ENCODE results near the gene SORL1. TPM values are rescaled to one million over a fixed set of nuclear protein-coding genes. Genes with fewer than 3 reads are reported as not detected.
"Not testable (repeated sequence)": the region's sequence is repeated elsewhere in the genome, so short reads cannot be mapped to it uniquely, and the experiment has no call there.

Gene SORL1
- 7.4 TPM for polyA plus RNA-seq (2012; ENCODE audit: insufficient read depth, insufficient read length)

DNA sequence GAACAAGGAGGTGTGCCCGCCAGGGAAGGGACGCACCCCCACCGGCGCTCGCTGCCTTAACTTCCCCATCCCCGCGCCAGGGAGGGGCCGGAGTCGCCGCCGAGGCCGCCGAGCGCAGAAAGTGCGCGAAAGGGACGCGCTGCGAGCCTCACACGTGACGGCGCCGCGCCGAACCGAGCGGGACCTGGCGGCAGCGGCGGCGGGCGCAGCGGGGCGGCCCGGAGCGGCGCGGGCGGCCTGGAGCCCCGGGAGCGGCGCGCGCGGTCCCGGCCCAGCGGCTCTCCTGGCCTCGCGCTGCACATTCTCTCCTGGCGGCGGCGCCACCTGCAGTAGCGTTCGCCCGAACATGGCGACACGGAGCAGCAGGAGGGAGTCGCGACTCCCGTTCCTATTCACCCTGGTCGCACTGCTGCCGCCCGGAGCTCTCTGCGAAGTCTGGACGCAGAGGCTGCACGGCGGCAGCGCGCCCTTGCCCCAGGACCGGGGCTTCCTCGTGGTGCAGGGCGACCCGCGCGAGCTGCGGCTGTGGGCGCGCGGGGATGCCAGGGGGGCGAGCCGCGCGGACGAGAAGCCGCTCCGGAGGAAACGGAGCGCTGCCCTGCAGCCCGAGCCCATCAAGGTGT lies at the start of gene SORL1:
Gene SORL1 (plus strand): TSS at position 329 of the 623 bp plus-strand sequence. CDS start 18 bp downstream, at position 347.
- DNase-seq (ENCODE audit: low read depth, low spot score) = peak; percentile 42
- peak within 1 kb of the TSS; percentile 69 for H3K4me3 ChIP-seq (ENCODE audit: low read length)

DNA sequence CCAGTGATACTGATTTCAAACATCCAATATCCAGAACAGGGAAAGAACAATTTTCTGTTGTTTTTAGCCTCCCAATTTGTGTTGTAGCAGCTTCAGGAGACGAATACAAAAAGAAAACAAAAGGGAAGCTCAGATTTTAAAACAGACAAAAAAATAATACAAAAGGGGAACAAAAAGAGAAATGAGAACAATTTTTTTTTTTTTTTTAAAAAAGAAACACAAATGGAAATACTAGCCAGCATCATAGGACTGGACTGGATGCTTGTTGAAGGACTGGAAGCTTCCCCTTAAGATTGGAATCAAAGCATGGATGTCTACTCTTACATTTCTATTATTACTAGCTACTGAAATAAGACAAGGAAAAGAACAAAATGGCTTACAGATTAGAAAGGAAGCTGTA lies 46.5 kb upstream of the SORL1 start:
- no peak for DNase-seq (ENCODE audit: low read depth, low spot score)
- H3K4me3 ChIP-seq (ENCODE audit: low read length) = no peak overlapping the region

GRCh38 chr11:121406291-121406690 lies 45.8 kb upstream of the SORL1 start:
- DNase-seq (ENCODE audit: low read depth, low spot score) = no peak
- no peak overlapping the region for H3K4me3 ChIP-seq (ENCODE audit: low read length)

GRCh38 chr11:121408830-121409229 lies 43.3 kb upstream of the SORL1 start:
- no peak for DNase-seq (ENCODE audit: low read depth, low spot score)

DNA sequence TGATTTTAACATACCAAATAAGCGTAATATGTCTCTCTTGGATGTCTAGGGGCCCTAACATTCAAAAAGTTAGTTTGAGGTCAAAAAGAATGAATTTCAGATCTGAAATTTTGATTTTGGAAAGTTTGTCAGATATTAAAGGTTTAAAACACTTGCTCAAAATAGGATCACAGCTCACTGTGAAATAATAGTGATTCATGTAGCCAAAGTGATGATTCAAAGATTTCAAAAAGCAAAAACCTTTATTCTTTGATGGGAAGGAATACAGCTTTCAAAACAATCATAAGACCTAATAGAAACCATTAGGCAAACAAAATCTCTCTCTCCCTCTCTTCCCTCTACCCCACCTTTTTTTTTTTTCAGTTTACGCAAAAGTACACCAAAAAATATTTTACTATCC lies 42.1 kb upstream of the SORL1 start:
- not testable (repeated sequence) for DNase-seq (ENCODE audit: low read depth, low spot score)

More at GRCh38 chr11:121408830-121409229, 43.3 kb upstream of the SORL1 start:
- no peak overlapping the region for H3K4me3 ChIP-seq (ENCODE audit: low read length)

DNA sequence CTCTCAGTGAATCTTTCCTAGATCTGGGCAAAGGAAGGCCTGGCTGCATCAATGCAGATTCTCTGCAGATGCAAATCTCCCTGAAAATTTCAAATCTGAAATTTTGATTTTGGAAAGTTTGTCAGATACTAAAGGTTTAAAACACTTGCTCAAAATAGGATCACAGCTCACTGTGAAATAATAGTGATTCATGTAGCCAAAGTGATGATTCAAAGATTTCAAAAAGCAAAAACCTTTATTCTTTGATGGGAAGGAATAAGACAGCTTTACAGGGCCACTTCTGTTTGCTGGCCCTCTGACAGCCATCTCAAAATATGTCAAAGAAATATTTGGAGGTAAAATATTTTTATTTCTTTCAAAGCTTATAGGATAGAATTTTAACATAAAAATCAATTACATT lies 40.8 kb upstream of the SORL1 start:
- not testable (repeated sequence) for DNase-seq (ENCODE audit: low read depth, low spot score); H3K4me3 ChIP-seq (ENCODE audit: low read length)

More for the DNA sequence above, 42.1 kb upstream of the SORL1 start:
- not testable (repeated sequence) for H3K4me3 ChIP-seq (ENCODE audit: low read length)

DNA sequence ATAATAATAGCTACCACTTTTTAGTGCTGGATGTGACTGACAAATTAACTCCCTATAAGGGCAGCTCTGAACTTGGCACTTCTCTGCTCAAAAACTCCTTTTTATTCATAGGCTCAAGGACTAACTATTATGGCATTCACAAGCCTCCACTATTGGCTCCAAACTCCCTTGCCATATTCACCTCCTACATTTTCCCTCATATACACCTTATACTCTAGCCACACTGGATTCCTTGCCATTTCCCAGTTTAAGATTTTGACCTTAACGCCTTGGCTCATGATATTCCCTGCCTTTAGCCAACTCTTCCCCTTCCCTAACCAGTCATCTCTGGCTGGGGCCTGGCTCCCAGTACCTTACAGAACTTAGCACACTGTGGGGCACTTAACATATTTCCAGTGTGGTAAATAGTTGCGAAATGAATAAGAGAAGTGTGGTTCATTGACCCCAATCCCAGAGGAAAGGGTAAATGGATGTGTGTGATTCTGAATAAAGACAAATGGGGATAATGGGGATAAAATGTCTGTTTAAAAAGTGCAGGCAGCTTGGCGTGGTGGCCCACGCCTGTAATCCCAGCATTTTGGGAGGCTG lies 40.0 kb upstream of the SORL1 start:
- no peak for DNase-seq (ENCODE audit: low read depth, low spot score)
- H3K4me3 ChIP-seq (ENCODE audit: low read length) = no peak overlapping the region

DNA sequence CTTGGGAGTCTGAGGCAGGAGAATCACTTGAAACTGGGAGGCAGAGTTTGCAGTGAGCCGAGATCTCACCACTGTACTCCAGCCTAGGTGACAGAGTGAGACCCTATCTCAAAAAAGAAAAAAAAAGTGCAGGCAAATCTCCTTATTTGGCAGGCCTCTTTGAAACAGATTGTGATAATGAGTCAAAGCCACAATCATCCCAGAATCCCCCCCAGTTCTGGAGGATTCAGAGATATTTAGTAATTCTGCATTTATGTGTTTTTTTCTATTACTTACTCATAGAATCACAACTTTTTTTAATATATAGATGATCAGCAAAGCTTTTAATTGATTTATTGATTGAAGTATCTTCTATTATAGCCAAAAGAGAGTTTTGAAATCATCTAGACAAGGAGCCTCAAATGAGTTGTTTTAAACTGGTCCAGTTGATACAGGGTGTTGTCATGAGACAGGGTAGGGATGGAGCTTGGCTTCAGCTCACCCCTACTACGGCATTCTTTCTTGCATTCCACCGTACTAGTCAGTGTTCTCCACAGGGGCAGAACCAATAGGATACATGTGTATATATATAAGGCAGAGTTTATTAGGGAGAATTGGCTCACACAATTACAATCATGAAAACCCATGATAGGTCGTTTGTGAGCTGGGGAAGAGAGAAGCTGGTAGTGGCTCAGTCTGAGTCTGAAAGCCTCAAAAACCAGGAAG lies 39.3 kb upstream of the SORL1 start:
- no peak for DNase-seq (ENCODE audit: low read depth, low spot score)
- H3K4me3 ChIP-seq (ENCODE audit: low read length) = no peak overlapping the region

- H3K4me3 ChIP-seq (ENCODE audit: low read length) = no peak overlapping the region
- DNase-seq (ENCODE audit: low read depth, low spot score) = no peak
These were observed 37.8 kb upstream of the SORL1 start for GRCh38 chr11:121414141-121414913.

DNA sequence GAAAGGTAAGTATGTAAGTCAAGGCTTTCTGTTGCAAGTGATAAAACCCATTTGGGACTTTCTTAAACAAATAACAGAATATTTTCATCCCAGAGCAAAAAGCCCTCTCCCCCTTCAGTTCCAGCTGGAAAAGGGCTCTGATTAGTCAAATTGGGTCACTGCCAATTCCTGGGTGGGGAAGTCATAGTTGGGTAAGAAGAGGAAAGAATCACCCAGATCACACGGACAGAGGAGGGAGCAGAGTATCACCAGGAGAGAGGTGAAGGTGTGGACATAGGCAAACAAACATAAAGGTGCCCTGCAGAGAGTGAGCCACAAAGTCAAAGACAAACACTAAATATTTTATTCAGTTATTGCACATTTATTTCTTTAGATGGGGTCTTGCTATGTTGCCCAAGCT lies 36.3 kb upstream of the SORL1 start:
- no peak for DNase-seq (ENCODE audit: low read depth, low spot score)
- H3K4me3 ChIP-seq (ENCODE audit: low read length) = no peak overlapping the region

GRCh38 chr11:121417055-121417551 lies 35.0 kb upstream of the SORL1 start:
- no peak overlapping the region for H3K4me3 ChIP-seq (ENCODE audit: low read length)
- peak; percentile 89 for DNase-seq (ENCODE audit: low read depth, low spot score)

DNA sequence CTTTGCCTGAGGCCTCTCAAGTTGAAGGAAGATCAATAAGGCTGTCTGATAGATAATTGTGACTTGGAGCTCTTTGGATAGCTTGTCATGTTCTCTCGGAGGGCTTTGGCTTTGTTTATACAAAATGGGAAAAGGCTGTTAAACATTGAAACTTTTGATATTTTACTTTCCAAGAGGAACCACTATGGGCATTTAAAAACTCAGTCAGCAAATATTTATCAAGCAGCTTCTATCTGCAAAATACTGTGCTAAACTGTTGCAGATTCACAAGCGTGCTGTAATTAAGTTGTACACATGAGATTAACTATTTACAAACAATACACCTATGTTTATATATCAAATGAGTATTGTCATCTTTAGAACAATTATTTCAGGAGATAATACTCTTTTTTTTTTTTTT lies 34.5 kb upstream of the SORL1 start:
- DNase-seq (ENCODE audit: low read depth, low spot score) = no peak

DNA sequence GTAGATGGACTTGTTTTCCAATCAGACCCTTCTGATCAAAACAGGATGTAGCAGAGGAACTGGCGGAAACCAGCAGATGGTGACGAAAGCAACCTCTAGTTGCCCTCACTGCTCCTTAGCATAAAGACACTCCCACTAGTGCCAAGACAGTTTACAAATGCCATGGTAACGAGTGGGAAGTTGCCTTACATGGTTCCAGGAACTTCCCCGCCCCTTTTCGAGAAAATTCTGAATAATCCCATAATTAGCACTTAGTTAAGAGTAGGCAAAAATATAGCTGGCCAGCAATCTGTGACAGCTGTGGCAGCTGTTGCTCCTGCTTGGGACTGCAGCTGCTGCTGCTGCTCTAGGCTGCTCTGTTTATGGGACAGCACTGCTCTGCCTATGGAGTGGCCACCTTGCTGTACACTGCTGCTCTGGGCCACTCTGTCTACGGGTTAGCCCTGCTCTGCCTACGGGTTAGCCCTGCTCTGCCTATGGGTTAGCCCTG lies 33.4 kb upstream of the SORL1 start:
- DNase-seq (ENCODE audit: low read depth, low spot score) = peak; percentile 58
- H3K4me3 ChIP-seq (ENCODE audit: low read length) = no peak overlapping the region

More for the DNA sequence above, 34.5 kb upstream of the SORL1 start:
- no peak overlapping the region for H3K4me3 ChIP-seq (ENCODE audit: low read length)

GRCh38 chr11:121419836-121420235 lies 32.3 kb upstream of the SORL1 start:
- no peak for DNase-seq (ENCODE audit: low read depth, low spot score)
- H3K4me3 ChIP-seq (ENCODE audit: low read length) = no peak overlapping the region

- DNase-seq (ENCODE audit: low read depth, low spot score) = no peak
- no peak overlapping the region for H3K4me3 ChIP-seq (ENCODE audit: low read length)
These were observed 31.7 kb upstream of the SORL1 start for GRCh38 chr11:121420398-121420797.

- no peak for DNase-seq (ENCODE audit: low read depth, low spot score)
- no peak overlapping the region for H3K4me3 ChIP-seq (ENCODE audit: low read length)
These were observed 30.8 kb upstream of the SORL1 start for GRCh38 chr11:121421149-121421901.

- DNase-seq (ENCODE audit: low read depth, low spot score) = no peak
- H3K4me3 ChIP-seq (ENCODE audit: low read length) = no peak overlapping the region
These were observed 29.4 kb upstream of the SORL1 start for GRCh38 chr11:121422675-121423074.

DNA sequence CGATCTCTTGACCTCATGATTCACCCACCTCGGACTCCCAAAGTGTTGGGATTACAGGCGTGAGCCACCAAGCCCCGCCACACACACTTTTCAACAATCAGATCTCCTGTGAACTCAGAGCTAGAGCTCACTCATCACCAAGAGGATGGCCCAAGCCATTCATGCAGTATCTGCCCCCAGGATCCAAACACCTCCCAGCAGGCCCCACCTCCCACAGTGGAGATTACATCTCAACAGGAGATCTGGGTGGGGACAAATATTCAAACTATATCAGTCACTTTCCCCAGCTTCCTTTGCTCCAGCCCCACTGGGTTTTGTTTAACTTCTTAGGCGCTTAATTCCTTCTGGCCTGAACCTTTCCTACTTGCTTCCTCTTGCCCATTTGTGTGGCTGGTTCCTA lies 26.3 kb upstream of the SORL1 start:
- H3K4me3 ChIP-seq (ENCODE audit: low read length) = no peak overlapping the region
- DNase-seq (ENCODE audit: low read depth, low spot score) = no peak
